Activated CD4-positive, alpha-beta T cell treated with anti-CD3 and anti-CD28 coated beads for 1 hour (primary cell): ENCODE measurements around the gene DENND2A.
"Not testable (repeated sequence)": the region's sequence is repeated elsewhere in the genome, so short reads cannot be mapped to it uniquely, and the experiment has no call there.

Experiments used
- DNase-seq: peaks from one replicate; pipeline ENCODE4 v3.0.0-alpha.2; 2020

DENND2A gene, protein sequence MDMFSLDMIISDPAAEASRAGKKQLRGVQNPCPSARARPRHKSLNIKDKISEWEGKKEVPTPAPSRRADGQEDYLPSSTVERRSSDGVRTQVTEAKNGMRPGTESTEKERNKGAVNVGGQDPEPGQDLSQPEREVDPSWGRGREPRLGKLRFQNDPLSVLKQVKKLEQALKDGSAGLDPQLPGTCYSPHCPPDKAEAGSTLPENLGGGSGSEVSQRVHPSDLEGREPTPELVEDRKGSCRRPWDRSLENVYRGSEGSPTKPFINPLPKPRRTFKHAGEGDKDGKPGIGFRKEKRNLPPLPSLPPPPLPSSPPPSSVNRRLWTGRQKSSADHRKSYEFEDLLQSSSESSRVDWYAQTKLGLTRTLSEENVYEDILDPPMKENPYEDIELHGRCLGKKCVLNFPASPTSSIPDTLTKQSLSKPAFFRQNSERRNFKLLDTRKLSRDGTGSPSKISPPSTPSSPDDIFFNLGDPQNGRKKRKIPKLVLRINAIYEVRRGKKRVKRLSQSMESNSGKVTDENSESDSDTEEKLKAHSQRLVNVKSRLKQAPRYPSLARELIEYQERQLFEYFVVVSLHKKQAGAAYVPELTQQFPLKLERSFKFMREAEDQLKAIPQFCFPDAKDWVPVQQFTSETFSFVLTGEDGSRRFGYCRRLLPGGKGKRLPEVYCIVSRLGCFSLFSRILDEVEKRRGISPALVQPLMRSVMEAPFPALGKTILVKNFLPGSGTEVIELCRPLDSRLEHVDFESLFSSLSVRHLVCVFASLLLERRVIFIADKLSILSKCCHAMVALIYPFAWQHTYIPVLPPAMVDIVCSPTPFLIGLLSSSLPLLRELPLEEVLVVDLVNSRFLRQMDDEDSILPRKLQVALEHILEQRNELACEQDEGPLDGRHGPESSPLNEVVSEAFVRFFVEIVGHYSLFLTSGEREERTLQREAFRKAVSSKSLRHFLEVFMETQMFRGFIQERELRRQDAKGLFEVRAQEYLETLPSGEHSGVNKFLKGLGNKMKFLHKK

DNA sequence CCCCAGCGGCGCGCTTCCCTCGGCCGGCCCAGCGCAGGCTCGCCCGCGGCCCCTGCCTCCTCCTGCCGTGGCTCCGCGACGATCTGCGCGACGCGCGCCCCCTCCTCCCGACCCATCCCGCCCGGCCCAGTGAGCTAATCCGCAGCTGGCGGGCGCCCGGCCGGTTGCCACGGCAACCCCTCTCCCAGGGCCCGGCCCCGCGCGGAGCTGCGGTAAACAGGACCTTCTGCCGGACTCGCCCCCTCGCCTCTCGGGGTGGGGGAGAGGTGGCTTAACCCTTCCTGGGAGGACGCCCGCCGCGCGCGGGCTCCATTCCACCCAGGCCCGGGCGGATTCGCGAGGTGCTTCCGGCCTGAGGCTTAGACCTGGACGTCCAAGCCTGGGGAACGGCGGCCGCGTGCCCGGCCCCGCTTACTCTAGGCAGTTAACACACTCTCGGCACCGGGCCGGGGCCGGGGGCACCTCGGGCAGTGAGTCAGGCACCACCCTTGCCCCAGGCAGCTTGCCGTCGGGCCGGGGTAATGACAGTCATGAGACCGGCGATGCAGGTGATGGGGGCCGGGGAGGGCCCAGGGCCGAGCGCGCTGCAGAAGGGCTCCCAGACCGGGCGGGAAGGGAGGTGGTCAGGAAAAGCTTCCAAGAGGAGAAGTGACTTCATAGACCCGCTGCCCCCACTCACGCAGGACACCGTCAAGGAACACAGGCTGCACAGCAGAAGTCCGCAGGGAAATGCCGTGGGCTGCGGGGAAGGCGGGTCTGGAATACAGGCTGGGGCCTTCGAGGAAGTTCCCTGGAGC lies at the start of gene DENND2A:
TSS of gene DENND2A (minus strand) at position 87 of the 797 bp plus-strand sequence. CDS start 38,416 bp downstream, outside the sequence.
- no peak for DNase-seq

GRCh38 chr7:140689199-140690152 lies 48.9 kb upstream of the DENND2A start:
- no peak for DNase-seq

DNA sequence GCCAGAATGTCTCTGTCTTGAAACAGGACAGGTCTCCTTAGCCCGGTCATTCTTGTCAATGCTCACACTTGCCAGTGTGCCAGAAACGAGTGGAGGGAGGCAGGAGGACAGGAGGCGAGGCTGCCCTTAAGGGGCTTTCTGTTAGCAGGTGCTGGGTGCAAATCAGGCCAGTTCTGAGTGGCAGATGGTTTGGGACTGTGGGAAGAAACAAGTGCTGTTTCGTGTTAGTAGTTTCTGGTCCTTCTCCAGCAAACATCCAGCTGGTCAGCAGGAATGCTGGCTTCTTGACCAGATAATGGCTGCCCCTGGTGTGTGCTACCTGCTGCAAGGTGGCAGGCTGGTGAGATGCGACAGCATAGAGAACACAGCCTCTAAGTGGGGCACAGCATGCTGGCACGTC lies 47.7 kb upstream of the DENND2A start:
- no peak for DNase-seq

DNA sequence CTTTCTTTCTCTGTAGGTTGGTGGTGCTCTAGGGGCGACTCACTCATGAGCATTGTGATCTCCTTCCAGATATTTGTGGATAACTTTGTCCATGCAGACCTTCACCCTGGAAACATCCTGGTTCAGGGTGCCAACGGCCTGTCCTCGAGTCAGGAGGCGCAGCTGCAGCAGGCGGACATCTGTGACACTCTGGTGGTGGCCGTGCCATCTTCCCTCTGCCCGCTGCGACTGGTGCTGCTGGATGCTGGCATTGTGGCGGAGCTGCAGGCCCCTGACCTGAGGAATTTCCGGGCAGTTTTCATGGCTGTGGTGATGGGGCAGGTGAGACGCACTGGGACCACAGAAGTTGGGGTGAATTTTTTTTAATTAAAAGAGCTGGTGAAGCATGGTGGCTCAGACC lies 46.3 kb upstream of the DENND2A start:
- no peak for DNase-seq

DNA sequence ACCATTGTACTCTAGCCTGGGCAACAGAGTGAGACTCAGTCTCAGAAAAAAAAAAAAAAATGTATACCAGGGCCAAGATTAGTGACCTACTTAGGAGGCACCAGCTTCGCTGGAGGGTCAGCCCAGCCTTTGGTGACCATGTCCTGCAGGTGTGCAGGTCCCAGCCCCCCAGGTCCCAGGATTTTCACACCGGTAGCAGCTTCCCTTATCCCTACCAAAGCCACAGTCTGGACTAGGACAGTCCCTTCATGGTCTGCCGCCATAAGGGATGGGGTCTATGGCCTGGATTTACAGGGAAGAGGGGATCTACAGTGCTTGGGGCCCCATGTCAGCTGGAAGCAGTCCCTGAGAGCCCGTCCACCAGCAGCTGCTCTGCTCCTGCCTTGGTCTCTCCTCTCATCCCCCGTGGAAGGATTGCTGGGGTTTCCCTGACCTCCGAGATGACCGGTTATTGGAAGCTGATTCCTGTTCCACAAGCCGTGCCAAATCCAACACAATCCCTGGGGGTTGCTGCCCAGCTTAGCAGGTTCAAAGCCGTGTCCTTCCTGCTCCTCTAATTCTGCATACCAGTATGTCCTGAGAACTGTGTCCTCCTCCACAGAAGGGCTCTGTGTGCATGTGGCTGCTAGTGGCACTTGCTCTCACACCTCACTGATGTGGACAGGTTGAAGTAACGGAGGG lies 44.9 kb upstream of the DENND2A start:
- no peak for DNase-seq

DNA sequence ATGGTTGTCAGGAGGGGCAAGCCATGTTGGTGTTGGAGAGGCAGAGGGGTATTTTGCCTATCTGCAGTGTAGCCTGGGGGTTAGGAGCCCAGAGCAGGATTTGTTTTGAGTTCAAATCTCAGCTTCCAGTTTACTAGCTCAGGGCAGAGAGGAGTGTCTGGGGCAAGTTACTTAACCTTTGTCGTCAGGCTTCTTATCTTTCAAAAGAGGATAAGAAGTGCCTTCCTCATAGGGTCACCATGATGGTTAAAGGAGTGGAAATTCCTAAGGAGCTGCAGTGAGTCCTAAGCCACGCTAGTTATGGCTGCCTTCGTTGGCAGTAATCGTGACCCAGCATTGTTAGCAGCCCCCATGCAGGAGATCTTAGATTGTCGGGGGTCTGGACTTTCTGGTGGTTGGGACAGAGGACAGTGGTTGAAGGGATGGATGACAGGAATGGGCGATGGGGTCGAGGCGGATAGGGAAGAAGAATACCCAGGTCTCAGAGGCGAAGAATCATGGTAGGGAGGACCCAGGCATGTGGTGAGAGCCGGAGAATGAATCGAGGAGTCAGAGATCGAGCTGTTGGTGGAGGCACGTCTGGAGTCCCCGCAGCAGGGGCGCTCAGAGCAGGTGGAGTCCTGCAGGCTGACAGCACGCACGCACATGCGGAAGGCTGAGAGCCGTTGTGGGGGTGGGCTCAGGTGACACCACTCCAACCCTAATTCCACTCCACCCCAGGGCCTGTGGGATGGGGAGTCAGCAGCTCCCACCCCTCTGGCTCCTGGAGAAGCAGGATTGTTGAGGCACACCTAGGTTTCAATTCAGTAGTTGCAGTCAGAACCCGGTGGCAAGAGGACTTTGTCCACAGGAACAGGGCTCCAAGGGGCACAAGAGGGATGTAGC lies 43.7 kb upstream of the DENND2A start:
- no peak for DNase-seq

GRCh38 chr7:140683657-140684056 lies 43.0 kb upstream of the DENND2A start:
- DNase-seq, result no peak

DNA sequence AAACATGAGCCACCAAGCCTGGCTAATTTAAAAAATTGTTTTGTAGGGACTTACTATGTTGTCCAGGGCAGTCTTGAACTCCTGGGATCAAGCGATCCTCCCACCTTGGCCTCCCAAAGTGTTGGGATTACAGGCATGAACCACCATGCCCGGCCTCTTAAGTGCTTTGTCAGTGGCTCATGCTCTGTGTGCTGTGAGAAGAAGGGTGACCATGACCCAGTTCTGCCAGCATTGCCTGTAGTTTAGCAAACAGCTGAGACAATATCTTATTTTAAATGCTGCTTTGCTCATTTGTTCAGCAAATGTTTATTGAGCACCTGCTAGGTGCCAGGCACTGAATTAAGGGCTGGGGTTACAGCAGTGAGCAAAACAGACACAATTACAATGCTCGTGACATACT lies 41.2 kb upstream of the DENND2A start:
- DNase-seq, result no peak

DNA sequence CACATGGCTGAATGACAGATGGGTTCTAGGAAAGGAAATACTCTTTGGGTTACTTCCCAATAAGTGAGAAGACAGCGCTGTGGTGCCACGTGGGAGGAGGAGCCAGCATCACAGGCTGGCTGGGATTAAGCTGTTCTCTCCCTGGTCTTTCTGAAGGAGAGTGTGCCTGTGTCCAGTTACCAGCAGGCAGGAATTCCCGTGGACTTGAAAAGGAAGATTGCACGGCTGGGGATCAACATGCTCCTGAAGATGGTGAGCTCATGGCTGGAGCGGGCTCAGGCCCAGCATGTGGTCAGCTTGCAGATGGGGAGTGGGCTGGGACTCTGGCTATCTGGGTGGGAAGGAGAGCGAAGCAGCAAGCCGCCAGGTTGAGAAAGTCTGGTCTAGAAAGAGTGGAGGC lies 40.3 kb upstream of the DENND2A start:
- no peak for DNase-seq

DNA sequence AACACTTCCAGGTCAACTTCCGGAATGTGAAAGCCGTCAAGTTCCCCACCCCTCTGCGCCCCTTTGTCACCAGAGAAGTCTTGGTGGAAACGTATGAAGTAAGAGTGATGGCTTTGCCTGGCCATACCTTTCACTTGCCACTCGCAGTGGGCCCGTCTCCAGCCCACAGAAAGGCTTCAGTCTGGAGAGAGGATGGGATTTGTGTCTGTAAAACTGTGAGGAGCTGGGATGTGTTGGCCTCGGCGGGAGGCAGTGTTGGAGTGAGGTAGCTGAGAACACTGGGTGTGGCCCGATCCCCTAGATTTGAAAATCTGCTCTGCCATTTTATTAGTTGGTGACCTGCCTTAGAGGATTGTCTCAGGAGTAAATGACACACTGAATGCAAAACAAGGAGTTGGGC lies 38.6 kb upstream of the DENND2A start:
- no peak for DNase-seq

DNA sequence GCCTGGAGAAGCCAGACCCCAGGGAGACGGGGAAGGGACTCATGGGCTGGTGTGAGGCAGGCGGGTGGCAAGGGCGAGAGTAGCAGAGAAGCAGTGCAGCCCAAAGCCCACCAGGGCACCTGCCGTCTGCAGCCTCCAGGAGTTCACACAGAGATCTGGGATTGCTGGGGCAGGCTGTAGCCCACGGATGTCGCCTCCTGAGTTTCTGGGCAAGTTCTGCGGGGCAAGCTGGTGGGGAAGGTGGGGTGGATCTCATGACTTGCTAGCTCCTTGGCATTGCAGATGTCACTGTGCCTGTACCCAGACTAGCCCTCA lies 38.2 kb upstream of the DENND2A start:
- DNase-seq, result no peak

DNA sequence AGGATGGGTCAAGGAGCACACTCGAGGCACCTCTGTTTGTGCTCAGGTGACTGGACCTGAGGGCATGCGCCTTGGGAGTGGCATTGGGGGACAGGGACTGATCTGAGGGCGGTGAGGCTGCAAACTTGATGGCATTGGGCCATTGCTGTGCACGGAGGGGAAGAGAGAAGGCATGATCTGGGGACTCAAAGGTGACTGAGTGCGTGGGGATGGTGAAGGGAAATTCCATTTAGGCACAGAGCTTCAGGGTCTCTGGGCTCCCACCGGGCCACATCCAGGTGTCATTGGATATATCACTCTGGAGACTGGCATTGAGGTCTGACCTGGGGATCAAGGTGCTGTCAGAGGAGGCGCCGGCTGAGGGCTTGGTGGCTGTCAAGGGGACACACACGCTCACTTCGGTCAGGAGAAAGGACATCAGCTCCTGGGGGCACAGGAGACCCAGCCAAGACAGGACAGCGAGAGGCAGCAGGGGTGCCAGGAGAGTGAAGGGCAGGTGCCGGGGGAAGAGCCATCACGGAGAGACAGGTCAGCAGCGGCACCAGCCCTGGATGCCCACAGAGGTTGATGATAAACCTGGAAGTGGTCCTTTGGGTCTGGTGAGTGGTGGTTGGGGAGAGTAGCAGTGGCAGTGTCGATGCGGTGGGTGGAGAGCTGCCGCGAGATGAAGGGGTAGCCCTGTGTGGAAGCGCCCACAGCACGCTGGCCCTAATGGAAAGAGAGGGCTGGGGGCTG lies 37.6 kb upstream of the DENND2A start:
- no peak for DNase-seq

DNA sequence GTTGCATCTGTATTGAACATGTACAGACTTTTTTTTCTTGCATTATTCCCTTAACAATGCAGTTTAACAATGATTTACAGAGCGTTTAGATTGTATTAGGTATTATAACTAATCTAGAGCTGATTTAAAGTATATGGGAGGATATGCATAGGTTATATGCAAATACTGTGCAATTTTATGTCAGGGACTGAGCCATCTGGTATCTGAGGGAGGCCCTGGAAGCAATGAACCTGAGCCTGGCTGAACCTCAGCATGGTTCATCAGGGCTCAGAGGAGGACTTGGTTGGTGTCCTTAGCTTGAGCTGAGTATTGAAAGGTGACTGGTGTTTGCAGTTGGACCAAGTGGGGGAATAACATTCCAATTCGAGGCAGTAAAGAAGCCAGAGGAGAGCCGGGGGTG lies 36.9 kb upstream of the DENND2A start:
- no peak for DNase-seq

DNA sequence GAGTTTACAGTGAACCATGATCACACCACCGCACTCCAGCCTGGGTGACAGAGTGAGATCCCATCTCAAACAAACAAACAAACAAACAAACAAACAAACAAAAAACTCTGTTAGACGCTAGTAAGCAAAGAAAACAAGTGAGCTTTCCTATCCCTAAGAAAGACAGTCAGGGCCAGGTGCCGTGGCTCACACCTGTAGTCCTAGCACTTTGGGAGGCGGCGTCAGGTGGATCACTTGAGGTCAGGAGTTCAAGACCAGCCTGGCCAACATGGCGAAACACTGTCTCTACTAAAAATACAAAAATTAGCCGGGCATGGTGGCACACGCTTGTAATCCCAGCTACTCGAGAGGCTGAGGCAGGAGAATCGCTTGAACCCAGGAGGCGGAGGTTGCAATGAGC lies 36.3 kb upstream of the DENND2A start:
- DNase-seq, result not testable (repeated sequence)

- no peak for DNase-seq
These were observed 35.7 kb upstream of the DENND2A start for GRCh38 chr7:140676306-140676705.

DNA sequence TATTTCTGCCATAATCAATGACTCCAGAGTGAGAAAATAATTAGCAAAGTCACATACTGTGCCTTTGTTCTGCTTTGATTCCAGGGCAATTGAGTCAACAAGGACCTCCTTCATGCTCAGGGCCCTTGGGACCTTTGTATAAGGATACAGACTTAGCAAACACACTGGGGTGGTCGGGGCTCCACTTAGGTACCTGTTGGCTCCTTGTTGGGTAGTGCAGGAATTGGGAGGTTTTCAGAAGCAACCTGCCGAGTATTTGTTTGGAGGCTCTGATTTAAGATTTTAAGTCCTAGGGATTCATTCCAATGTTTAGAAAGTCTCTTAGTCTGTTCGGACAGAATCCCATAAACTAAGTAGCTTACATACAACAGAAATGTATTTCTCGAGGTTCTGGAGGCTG lies 35.1 kb upstream of the DENND2A start:
- no peak for DNase-seq

DNA sequence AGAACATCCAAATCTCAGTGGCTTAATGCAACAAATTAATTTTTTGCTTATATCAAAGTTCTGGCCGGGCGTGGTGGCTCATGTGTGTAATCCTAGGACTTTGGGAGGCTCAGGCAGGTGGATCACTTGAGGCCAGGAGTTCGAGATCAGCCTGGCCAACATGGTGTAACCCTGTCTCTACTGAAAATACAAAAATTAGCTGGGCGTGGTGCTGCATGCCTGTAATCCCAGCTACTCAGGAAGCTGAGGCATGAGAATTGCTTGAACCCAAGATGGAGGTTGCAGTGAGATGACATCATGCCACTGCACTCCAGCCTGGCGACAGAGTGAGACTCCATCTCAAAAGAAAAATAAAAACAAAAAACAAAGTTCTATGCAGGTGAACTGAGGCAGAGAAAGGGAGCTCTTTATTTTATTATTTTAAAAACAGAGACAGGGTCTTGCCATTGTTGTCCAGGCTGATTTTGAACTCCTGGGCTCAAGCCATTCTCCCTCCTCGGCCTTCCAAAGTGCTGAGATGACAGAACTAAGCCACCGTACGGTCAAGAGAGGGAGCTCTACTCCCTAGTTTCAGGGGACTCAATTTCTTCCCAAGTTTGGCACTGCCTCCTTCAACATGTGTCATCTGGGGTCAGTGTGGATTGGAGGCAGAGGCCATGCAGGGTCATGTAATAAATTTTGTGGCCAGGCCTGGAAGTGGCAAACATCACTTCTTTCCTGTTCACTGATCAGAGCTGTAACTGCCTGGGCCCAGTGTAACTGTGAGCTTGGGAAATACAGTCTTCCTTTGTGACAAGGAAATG lies 34.5 kb upstream of the DENND2A start:
- no peak for DNase-seq

GRCh38 chr7:140674356-140674800 lies 33.8 kb upstream of the DENND2A start:
- DNase-seq, result no peak

DNA sequence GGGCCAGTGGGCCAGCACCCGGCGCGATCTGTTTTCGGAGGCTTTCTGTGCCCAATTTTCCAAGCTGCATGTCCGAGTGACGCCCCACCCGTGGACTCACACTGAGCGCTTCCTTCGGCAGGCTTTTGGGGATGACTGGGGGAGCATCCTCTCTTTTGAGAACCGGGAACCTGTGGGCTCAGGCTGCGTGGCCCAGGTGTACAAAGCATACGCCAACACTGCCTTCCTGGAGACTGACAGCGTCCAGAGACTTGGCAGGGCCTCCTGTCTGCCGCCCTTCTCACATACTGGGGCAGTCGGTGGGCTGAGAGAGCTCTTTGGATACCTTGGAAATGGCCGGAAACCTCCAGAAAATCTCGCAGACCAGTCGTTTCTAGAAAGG lies 33.2 kb upstream of the DENND2A start:
- DNase-seq, result no peak
